OCI-LY3 (cell line): ENCODE data around the gene HDAC1.
"Not testable (repeated sequence)": the region's sequence is repeated elsewhere in the genome, so short reads cannot be mapped to it uniquely, and the experiment has no call there.

Source experiments
- H2AFZ ChIP-seq: fragments of 200-600, 300-600 bp; shearing (Covaris generic); 2 replicates; pipeline ENCODE4 v1.6.0; 2014; ENCODE audit warnings: antibody characterized with exemption, low read depth, low read length
- H3K27ac ChIP-seq: fragments of 200-600, 300-600 bp; sonication (generic); 2 replicates; pipeline ENCODE4 v1.5.1; 2014; ENCODE audit warnings: mild to moderate bottlenecking, low read length, moderate library complexity, mixed read lengths
- H3K27me3 ChIP-seq: fragments of 200-600, 300-600 bp; sonication (generic); 2 replicates; pipeline ENCODE4 v1.6.1; 2014; ENCODE audit warnings: low read depth, low read length, mixed read lengths
- H3K36me3 ChIP-seq: fragments of 200-600, 300-600 bp; sonication (generic); replicated peaks from 2 replicates; pipeline ENCODE3; 2014; ENCODE audit warnings: low read depth, low read length, mixed read lengths
- H3K4me1 ChIP-seq: fragments of 300-600, 200-600 bp; sonication (generic); 2 replicates; pipeline ENCODE4 v1.6.1; 2014; ENCODE audit warnings: low read length, mixed read lengths
- H3K4me2 ChIP-seq: fragments of 200-600, 300-600 bp; sonication (generic); 2 replicates; pipeline ENCODE4 v1.6.1; 2014; ENCODE audit warnings: low read length, mixed read lengths
- H3K4me3 ChIP-seq: fragments of 300-600, 200-600 bp; sonication (generic); 2 replicates; pipeline ENCODE4 v1.5.1; 2014; ENCODE audit warnings: antibody characterized with exemption, mild to moderate bottlenecking, low read length, moderate library complexity
- H3K79me2 ChIP-seq: fragments of 300-600, 200-600 bp; shearing (Covaris generic); 2 replicates; pipeline ENCODE4 v1.6.1; 2014; ENCODE audit warnings: mild to moderate bottlenecking, low read length, mixed read lengths
- H3K9ac ChIP-seq: fragments of 300-600, 200-600 bp; shearing (Covaris generic); 2 replicates; pipeline ENCODE4 v1.6.0; 2014; ENCODE audit warnings: mild to moderate bottlenecking, low read length, moderate library complexity
- H3K9me3 ChIP-seq: fragments of 200-600, 300-600 bp; shearing (Covaris generic); 2 replicates; pipeline ENCODE4 v1.6.1; 2014; ENCODE audit warnings: low read length, mixed read lengths; ENCODE audit not compliant: insufficient read depth
- H4K20me1 ChIP-seq: fragments of 200-600, 300-600 bp; sonication (generic); 2 replicates; pipeline ENCODE4 v1.6.1; 2016; ENCODE audit warnings: low read length, mixed read lengths; ENCODE audit not compliant: insufficient read depth
- CTCF ChIP-seq: fragments of 200-600, 300-600 bp; sonication (generic); IDR thresholded peaks from 2 replicates; pipeline ENCODE4 v1.5.1; 2014; ENCODE audit warnings: antibody characterized with exemption, low read length, low read depth
- EZH2phosphoT487 ChIP-seq: fragments of 200-600 bp; shearing (Covaris generic); IDR thresholded peaks from 2 replicates; pipeline ENCODE4 v1.6.1; 2018; ENCODE audit warnings: antibody characterized with exemption, mixed run types, low read depth

The HDAC1 gene

DNA sequence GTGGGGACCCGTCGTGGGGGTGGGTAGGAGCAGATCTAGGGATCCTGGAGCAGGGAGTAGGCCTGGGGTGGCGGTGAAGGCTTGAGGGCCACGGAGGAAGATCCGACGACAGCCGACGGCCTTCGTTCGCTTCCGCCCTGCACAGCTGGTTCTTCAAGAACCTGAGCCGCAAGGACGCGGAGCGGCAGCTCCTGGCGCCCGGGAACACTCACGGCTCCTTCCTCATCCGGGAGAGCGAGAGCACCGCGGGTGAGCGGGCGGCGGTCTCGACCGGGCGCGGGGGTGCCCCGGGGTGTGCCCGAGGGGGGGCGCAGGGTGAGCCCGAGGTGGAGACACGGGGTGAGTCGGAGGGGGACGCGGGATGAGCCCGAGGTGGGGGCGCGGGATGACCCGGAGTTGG is 16.5 kb upstream of the HDAC1 start:
- Histone ChIP-seq H4K20me1 (no peaks in the 10 kb centered on the region), H2AFZ (no peak overlapping the region), H3K27ac (no peak overlapping the region), H3K9ac (no peak overlapping the region), H3K36me3 (no peaks in the 10 kb centered on the region), H3K4me2 (no peak overlapping the region), H3K4me1 (no peaks in the 10 kb centered on the region; the same call in 1 of the 2 replicates), H3K27me3 (no peaks in the 10 kb centered on the region; the same call in 1 of the 2 replicates), H3K79me2 (no peaks in the 10 kb centered on the region), H3K9me3 (no peaks in the 10 kb centered on the region), H3K4me3 (no peak overlapping the region)
- TF ChIP-seq EZH2phosphoT487: no peak
- no peak for TF ChIP-seq CTCF

- no peak overlapping the region for H2AFZ ChIP-seq
- H4K20me1 ChIP-seq: no peaks in the 10 kb centered on the region
- H3K36me3 ChIP-seq: no peaks in the 10 kb centered on the region
These were observed 15.7 kb upstream of the HDAC1 start for GRCh38 chr1:32276032-32276782.

GRCh38 chr1:32284777-32285176 is 7.1 kb upstream of the HDAC1 start:
- not testable (repeated sequence) for H3K9me3 ChIP-seq, H3K4me2 ChIP-seq, H4K20me1 ChIP-seq, H3K79me2 ChIP-seq, H3K27ac ChIP-seq, H3K4me3 ChIP-seq, H3K4me1 ChIP-seq, H3K27me3 ChIP-seq, H2AFZ ChIP-seq, H3K9ac ChIP-seq, H3K36me3 ChIP-seq

More at GRCh38 chr1:32276032-32276782, 15.7 kb upstream of the HDAC1 start:
- H3K79me2 ChIP-seq: no peaks in the 10 kb centered on the region
- H3K9ac ChIP-seq: no peak overlapping the region
- H3K4me2 ChIP-seq: no peak overlapping the region
- no peak for TF ChIP-seq CTCF
- no peak for TF ChIP-seq EZH2phosphoT487
- no peak overlapping the region for H3K4me3 ChIP-seq
- no peaks in the 10 kb centered on the region; the same call in 1 of the 2 replicates for H3K4me1 ChIP-seq
- no peaks in the 10 kb centered on the region for H3K9me3 ChIP-seq
- no peaks in the 10 kb centered on the region; the same call in 1 of the 2 replicates for H3K27me3 ChIP-seq
- H3K27ac ChIP-seq: no peak overlapping the region

DNA sequence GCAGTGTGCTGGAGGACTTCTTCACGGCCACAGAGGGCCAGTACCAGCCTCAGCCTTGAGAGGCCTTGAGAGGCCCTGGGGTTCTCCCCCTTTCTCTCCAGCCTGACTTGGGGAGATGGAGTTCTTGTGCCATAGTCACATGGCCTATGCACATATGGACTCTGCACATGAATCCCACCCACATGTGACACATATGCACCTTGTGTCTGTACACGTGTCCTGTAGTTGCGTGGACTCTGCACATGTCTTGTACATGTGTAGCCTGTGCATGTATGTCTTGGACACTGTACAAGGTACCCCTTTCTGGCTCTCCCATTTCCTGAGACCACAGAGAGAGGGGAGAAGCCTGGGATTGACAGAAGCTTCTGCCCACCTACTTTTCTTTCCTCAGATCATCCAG is 6.2 kb upstream of the HDAC1 start:
- Histone ChIP-seq H3K9ac (no peak overlapping the region), H3K36me3 (no peaks in the 10 kb centered on the region), H4K20me1 (no peaks in the 10 kb centered on the region), H3K79me2 (no peaks in the 10 kb centered on the region), H3K9me3 (no peaks in the 10 kb centered on the region), H3K4me1 (0 out of 2 replicates have a peak, but pooled peaks cover 1% of the 10 kb centered on the region), H3K27me3 (no peaks in the 10 kb centered on the region), H3K27ac (no peak overlapping the region), H3K4me2 (no peak overlapping the region), H3K4me3 (no peak overlapping the region), H2AFZ (no peak overlapping the region)
- TF ChIP-seq CTCF: no peak
- no peak for TF ChIP-seq EZH2phosphoT487
